ENCODE data around the gene PTPRK.

DNA sequence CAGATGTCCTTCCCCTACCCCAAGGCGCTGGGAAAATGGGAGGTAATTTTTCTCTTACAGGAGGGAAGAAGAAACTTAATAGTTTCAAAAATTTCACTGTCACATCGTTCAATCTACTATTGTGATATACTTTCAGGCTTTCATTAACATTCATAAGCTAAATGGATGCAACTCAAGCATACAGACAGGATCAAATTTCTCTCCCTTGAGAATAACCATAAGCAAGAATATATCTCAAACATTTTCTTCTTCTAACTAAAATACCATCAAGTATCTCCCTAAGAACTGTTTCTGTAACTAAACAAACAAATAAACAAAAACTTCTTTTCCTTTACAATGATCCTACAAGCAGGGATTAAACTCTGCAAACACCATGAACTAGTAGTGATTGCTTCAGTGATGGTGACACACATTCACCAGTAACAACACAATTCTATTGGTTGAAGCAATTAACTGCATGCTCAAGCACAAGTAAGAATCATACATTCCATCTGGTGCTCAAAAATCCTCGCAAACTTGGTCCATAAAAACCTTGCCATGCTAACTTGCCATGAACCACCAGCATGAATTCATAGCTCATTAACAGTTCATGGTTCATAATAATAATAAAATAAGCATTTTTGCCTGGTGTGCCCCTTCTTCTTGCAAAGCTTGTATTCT, 183.8 kb downstream of the PTPRK start:
- TF ChIP-seq, protein P1, sequence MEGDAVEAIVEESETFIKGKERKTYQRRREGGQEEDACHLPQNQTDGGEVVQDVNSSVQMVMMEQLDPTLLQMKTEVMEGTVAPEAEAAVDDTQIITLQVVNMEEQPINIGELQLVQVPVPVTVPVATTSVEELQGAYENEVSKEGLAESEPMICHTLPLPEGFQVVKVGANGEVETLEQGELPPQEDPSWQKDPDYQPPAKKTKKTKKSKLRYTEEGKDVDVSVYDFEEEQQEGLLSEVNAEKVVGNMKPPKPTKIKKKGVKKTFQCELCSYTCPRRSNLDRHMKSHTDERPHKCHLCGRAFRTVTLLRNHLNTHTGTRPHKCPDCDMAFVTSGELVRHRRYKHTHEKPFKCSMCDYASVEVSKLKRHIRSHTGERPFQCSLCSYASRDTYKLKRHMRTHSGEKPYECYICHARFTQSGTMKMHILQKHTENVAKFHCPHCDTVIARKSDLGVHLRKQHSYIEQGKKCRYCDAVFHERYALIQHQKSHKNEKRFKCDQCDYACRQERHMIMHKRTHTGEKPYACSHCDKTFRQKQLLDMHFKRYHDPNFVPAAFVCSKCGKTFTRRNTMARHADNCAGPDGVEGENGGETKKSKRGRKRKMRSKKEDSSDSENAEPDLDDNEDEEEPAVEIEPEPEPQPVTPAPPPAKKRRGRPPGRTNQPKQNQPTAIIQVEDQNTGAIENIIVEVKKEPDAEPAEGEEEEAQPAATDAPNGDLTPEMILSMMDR (IDR thresholded peaks at IDR 0.05): no peak
- no peak for TF ChIP-seq POLR2A (IDR thresholded peaks at IDR 0.05)
